RWPE2 (cell line): ENCODE measurements around the gene DNAJC25.
A peak's percentile ranks its signal among the peaks of the same experiment; 100 is the strongest.

ENCODE experiments used
- ATAC-seq: fragments of 200-7000 bp; cut with Tn5 transposase; 3 replicates; pipeline ENCODE4 v1.9.1; 2021; ENCODE audit warnings: low read depth
- DNase-seq: peaks from one replicate; pipeline ENCODE4 v3.0.0-alpha.2; 2020; ENCODE audit warnings: low spot score
- H3K27ac ChIP-seq: fragments of 450-650 bp; 2 replicates; pipeline ENCODE4 v1.5.1; 2017; ENCODE audit warnings: mild to moderate bottlenecking; ENCODE audit not compliant: poor library complexity, severe bottlenecking
- H3K27me3 ChIP-seq: fragments of 250-450 bp; sonication (Bioruptor Pico); 2 replicates; pipeline ENCODE4 v1.5.1; 2021; ENCODE audit warnings: mild to moderate bottlenecking, moderate library complexity; ENCODE audit not compliant: insufficient read depth, poor library complexity, severe bottlenecking
- H3K36me3 ChIP-seq: fragments of 250-450 bp; sonication (Bioruptor Pico); 2 replicates; pipeline ENCODE4 v1.5.1; 2020; ENCODE audit warnings: low read depth, mild to moderate bottlenecking, moderate library complexity
- H3K4me1 ChIP-seq: fragments of 250-450 bp; sonication (Bioruptor Pico); 2 replicates; pipeline ENCODE4 v1.5.1; 2021; ENCODE audit warnings: mild to moderate bottlenecking, moderate library complexity; ENCODE audit not compliant: insufficient read depth, poor library complexity, severe bottlenecking
- H3K4me3 ChIP-seq: fragments of 250-450 bp; sonication (Bioruptor Pico); 2 replicates; pipeline ENCODE4 v1.5.1; 2021; ENCODE audit warnings: mild to moderate bottlenecking, moderate library complexity; ENCODE audit not compliant: severe bottlenecking
- H3K9me3 ChIP-seq: fragments of 250-450 bp; sonication (Bioruptor Pico); 2 replicates; pipeline ENCODE4 v1.5.1; 2021; ENCODE audit warnings: mild to moderate bottlenecking, moderate library complexity; ENCODE audit not compliant: severe bottlenecking
- TF ChIP-seq, protein P1 (sequence below): fragments of 450-650 bp; IDR thresholded peaks from one replicate; pipeline ENCODE4 v1.5.1; 2017; ENCODE audit warnings: mild to moderate bottlenecking, moderate library complexity; ENCODE audit not compliant: poor library complexity, severe bottlenecking

The DNAJC25 gene

DNA sequence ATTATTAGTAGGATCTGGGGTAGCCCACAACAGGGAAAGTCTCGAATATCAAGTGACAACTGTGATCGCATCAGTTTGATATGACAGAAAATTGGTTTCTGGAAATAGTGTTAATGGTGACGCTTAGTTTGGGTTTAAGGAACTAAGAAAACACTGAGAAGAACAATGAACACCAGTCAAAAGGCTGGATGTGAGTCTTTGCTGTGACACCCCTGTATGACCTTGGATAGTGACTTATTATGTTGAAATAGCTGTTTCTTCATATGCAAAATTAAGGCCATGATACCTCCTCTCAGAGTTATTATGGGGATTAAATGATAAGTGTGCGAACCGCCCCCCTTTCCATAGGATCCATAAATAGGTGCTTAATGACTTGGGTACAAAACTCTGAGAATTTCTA is 926 bp downstream of the DNAJC25 start:
- Histone ChIP-seq H3K9me3 (no peaks in the 10 kb centered on the region), H3K27me3 (no peaks in the 10 kb centered on the region), H3K36me3 (0 out of 2 replicates have a peak, but pooled peaks cover 4% of the 10 kb centered on the region), H3K4me1 (peaks cover 12% of the 10 kb centered on the region), H3K4me3 (peak overlapping the region; percentile 91), H3K27ac (peak overlapping the region; percentile 48)
- TF ChIP-seq, protein P1, sequence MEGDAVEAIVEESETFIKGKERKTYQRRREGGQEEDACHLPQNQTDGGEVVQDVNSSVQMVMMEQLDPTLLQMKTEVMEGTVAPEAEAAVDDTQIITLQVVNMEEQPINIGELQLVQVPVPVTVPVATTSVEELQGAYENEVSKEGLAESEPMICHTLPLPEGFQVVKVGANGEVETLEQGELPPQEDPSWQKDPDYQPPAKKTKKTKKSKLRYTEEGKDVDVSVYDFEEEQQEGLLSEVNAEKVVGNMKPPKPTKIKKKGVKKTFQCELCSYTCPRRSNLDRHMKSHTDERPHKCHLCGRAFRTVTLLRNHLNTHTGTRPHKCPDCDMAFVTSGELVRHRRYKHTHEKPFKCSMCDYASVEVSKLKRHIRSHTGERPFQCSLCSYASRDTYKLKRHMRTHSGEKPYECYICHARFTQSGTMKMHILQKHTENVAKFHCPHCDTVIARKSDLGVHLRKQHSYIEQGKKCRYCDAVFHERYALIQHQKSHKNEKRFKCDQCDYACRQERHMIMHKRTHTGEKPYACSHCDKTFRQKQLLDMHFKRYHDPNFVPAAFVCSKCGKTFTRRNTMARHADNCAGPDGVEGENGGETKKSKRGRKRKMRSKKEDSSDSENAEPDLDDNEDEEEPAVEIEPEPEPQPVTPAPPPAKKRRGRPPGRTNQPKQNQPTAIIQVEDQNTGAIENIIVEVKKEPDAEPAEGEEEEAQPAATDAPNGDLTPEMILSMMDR = no peak
- ATAC-seq = no peak
- DNase-seq = no peak

DNA sequence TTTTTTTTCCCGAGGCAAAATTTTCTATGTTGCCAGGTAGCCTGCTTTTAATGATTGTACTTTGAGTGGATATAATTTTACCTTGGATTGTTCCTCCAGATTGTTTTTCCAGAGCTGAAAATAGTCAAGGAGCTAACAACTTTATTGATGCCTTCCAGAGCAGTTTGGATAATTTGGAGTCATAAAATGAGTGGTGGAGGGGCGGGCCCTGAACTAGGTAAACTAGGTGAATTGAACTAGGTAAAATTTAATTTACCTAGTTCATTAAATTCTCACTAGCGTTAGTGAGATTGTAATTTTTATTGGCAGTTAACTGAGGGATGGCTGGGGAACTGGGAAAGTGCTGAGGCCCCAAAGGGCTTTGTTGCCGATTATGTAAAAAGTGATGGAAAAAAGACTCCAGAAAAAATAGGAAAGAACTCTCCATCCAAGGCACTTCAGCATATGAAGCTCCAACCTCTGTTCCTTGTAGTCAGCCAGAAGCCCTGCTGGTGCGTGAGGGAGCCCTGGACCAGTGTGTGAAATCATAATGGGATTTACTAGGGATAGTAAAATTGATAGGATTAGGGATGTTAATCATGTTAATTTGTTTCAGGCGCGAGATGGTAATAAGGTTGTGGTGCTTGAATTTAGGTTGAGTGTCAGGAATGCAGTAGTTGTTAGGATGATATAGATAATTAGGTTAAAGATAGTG is 1.7 kb downstream of the DNAJC25 start:
- peak overlapping the region; percentile 91 for H3K4me3 ChIP-seq
- H3K4me1 ChIP-seq = peaks cover 12% of the 10 kb centered on the region
- no peaks in the 10 kb centered on the region for H3K9me3 ChIP-seq
- H3K27me3 ChIP-seq = no peaks in the 10 kb centered on the region
- ATAC-seq = no peak
- TF ChIP-seq, protein P1 = no peak
- no peak for DNase-seq
- 0 out of 2 replicates have a peak, but pooled peaks cover 4% of the 10 kb centered on the region for H3K36me3 ChIP-seq
- no peak overlapping the region for H3K27ac ChIP-seq

DNA sequence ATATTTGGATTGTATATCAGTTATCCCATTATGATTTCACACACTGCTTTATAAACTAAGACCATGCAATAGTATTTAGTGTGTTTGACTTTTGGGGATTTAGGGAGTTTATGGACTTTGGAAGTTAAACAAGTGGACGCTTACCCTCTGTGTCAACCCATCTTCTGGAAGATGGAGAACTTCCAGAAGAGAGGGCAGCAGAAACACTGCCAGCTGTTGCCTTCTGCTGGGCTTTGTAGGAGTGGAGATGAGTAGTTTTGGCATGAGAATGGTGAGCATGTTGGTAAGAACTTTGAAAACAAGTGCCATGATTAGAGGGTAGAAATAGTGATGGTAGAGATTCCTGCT is 2.2 kb downstream of the DNAJC25 start:
- H3K4me3 ChIP-seq = no peak overlapping the region
- TF ChIP-seq, protein P1 = no peak

DNA sequence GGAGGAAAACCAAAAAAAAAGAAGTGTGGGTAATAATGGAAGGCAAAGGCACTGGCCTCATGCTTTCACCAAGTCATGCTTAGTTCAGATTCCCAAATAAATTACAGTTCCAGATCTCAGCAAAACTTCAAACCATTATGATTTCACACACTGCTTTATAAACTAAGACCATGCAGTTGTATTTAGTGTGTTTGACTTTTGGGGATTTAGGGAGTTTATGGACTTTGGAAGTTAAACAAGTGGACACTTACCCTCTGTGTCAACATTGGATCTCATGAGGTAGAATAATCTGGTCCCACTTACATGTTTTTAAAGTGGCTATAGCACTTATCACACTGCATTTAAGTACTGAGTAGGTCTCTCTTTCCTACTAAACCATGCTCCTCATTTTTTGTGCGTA is 3.7 kb downstream of the DNAJC25 start:
- Histone ChIP-seq H3K36me3 (0 out of 2 replicates have a peak, but pooled peaks cover 4% of the 10 kb centered on the region), H3K27me3 (no peaks in the 10 kb centered on the region), H3K4me3 (no peak overlapping the region), H3K9me3 (no peaks in the 10 kb centered on the region), H3K4me1 (peaks cover 12% of the 10 kb centered on the region), H3K27ac (no peak overlapping the region)
- TF ChIP-seq, protein P1 = no peak
- no peak for ATAC-seq
- DNase-seq = no peak

More for the DNA sequence above, 2.2 kb downstream of the DNAJC25 start:
- DNase-seq (no peak), ATAC-seq (no peak)
- H3K9me3 ChIP-seq = no peaks in the 10 kb centered on the region
- 0 out of 2 replicates have a peak, but pooled peaks cover 4% of the 10 kb centered on the region for H3K36me3 ChIP-seq
- H3K27ac ChIP-seq = no peak overlapping the region
- H3K4me1 ChIP-seq = peaks cover 12% of the 10 kb centered on the region
- H3K27me3 ChIP-seq = no peaks in the 10 kb centered on the region

DNA sequence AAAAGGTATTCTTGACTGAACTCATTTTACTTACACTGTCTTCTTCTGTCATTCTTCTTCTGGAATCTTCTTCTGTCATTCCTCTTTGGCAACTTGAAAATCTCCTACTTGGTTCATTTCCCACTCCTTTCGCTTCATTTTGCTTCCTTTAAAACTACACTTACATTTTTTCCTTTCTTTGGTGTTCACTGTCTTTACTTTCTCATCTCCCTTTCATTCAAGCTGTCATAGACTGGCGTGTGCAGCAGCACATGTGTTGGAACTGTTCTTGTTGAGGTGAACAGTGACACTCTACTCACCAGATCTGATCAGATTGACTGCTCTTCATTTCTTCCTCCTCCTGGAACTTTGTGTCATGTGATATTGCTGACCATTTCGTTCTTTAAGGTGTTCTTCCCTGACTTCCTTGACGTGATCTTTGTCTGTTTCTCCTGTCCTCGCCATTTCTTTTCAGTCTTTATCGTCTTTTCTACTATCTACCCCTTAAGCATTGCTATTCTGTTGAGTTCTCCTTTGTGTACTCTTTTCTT is 6.4 kb downstream of the DNAJC25 start:
- Histone ChIP-seq H3K4me3 (no peak overlapping the region), H3K36me3 (0 out of 2 replicates have a peak, but pooled peaks cover 4% of the 10 kb centered on the region), H3K4me1 (peaks cover 11% of the 10 kb centered on the region), H3K27me3 (no peaks in the 10 kb centered on the region), H3K9me3 (no peaks in the 10 kb centered on the region), H3K27ac (no peak overlapping the region)
- TF ChIP-seq, protein P1 = no peak
- DNase-seq (no peak), ATAC-seq (no peak)
